WTC11 (cell line): ENCODE results near the gene TTC24. TPM values are rescaled to one million over a fixed set of nuclear protein-coding genes. Genes with fewer than 3 reads are reported as not detected.

Experiments used
- ATAC-seq: fragments of 200-7000 bp; cut with Tn5 transposase; 2 replicates; pipeline ENCODE4 v1.10.0; 2021; ENCODE audit warnings: mild to moderate bottlenecking, moderate library complexity
- CTCF ChIA-PET: fragments of 300-600 bp; sonication (Branson Sonifier 250); formaldehyde crosslinking; loops from one replicate; lab custom pipeline; 2021; ENCODE audit warnings: antibody characterized with exemption; lab: Charles Lee
- POLR2A ChIA-PET: fragments of 350-600 bp; sonication (Branson Sonifier 250); formaldehyde crosslinking; loops from one replicate; lab custom pipeline; 2021; ENCODE audit warnings: antibody characterized with exemption; lab: Charles Lee
- DNase-seq: peaks from one replicate; pipeline ENCODE4 v3.0.0; 2021; ENCODE audit warnings: low spot score
- H3K27ac Mint-ChIP-seq: 2 replicates; pipeline ENCODE4 v1.8.0; 2021; ENCODE audit warnings: mixed read lengths
- H3K27me3 Mint-ChIP-seq: 2 replicates; pipeline ENCODE4 v1.8.0; 2021; ENCODE audit warnings: low read depth, mild to moderate bottlenecking, moderate library complexity, mixed read lengths
- H3K36me3 Mint-ChIP-seq: 2 replicates; pipeline ENCODE4 v1.8.0; 2021; ENCODE audit warnings: mixed read lengths
- H3K4me1 Mint-ChIP-seq: 2 replicates; pipeline ENCODE4 v1.8.0; 2022; ENCODE audit warnings: mixed read lengths
- H3K4me3 Mint-ChIP-seq: 2 replicates; pipeline ENCODE4 v1.8.0; 2021; ENCODE audit warnings: mild to moderate bottlenecking, moderate library complexity, mixed read lengths
- H3K9me3 Mint-ChIP-seq: 2 replicates; pipeline ENCODE4 v1.8.0; 2021; ENCODE audit warnings: mixed read lengths
- CBFB ChIP-seq: sonication (generic); formaldehyde crosslinking; IDR thresholded peaks from 2 replicates; pipeline ENCODE4 v1.8.1; 2022; ENCODE audit warnings: mild to moderate bottlenecking, low read depth, missing genetic modification reagents
- CREM ChIP-seq: sonication (generic); formaldehyde crosslinking; IDR thresholded peaks from 2 replicates; pipeline ENCODE4 v1.8.1; 2022; ENCODE audit warnings: mild to moderate bottlenecking, missing genetic modification reagents, moderate library complexity
- CTCF ChIP-seq: fragments of 200-600 bp; IDR thresholded peaks from 2 replicates; pipeline ENCODE4 v1.8.0; 2022; ENCODE audit warnings: antibody characterized with exemption
- ERG ChIP-seq: fragments of 250-450 bp; sonication (Bioruptor Pico); IDR thresholded peaks from 2 replicates; pipeline ENCODE4 v1.8.0; 2021; ENCODE audit warnings: mild to moderate bottlenecking
- ETV6 ChIP-seq: sonication (generic); formaldehyde crosslinking; IDR thresholded peaks from 2 replicates; pipeline ENCODE4 v1.8.1; 2022; ENCODE audit warnings: mild to moderate bottlenecking, missing genetic modification reagents
- FOXJ3 ChIP-seq: sonication (generic); formaldehyde crosslinking; IDR thresholded peaks from 2 replicates; pipeline ENCODE4 v1.9.0; 2021; ENCODE audit warnings: missing genetic modification reagents, mild to moderate bottlenecking, borderline replicate concordance
- GRHL2 ChIP-seq: fragments of 250-450 bp; sonication (Bioruptor Pico); IDR thresholded peaks from 2 replicates; pipeline ENCODE4 v1.8.0; 2022; ENCODE audit warnings: mild to moderate bottlenecking, moderate library complexity; ENCODE audit not compliant: insufficient replicate concordance, severe bottlenecking
- GTF2I ChIP-seq: fragments of 250-450 bp; sonication (Bioruptor Pico); conservative IDR thresholded peaks from 2 replicates; pipeline ENCODE4 v1.4.0; 2021; ENCODE audit warnings: mild to moderate bottlenecking
- HMGA2 ChIP-seq: fragments of 250-450 bp; sonication (Bioruptor Pico); IDR thresholded peaks from 2 replicates; pipeline ENCODE4 v1.4.0; 2021; ENCODE audit warnings: mild to moderate bottlenecking, moderate library complexity
- IRF1 ChIP-seq: sonication (generic); formaldehyde crosslinking; IDR thresholded peaks from 2 replicates; pipeline ENCODE4 v1.8.0; 2023; ENCODE audit warnings: missing genetic modification reagents
- IRF2 ChIP-seq: sonication (generic); formaldehyde crosslinking; IDR thresholded peaks from 2 replicates; pipeline ENCODE4 v1.8.0; 2022; ENCODE audit warnings: low read depth, missing genetic modification reagents, borderline replicate concordance
- JAZF1 ChIP-seq: fragments of 250-450 bp; sonication (Bioruptor Pico); IDR thresholded peaks from 2 replicates; pipeline ENCODE4 v1.9.0; 2021; ENCODE audit warnings: moderate library complexity, mild to moderate bottlenecking, inconsistent platforms
- KAT7 ChIP-seq: sonication (generic); formaldehyde crosslinking; IDR thresholded peaks from 2 replicates; pipeline ENCODE4 v1.8.1; 2023; ENCODE audit warnings: missing genetic modification reagents, mild to moderate bottlenecking, borderline replicate concordance
- MLX ChIP-seq: sonication (generic); formaldehyde crosslinking; IDR thresholded peaks from 2 replicates; pipeline ENCODE4 v1.8.1; 2023; ENCODE audit warnings: mild to moderate bottlenecking, missing genetic modification reagents, moderate library complexity
- MYBL2 ChIP-seq: sonication (generic); formaldehyde crosslinking; IDR thresholded peaks from 2 replicates; pipeline ENCODE4 v1.8.1; 2023; ENCODE audit warnings: mild to moderate bottlenecking, moderate library complexity, missing genetic modification reagents
- NFATC4 ChIP-seq: fragments of 250-450 bp; sonication (Bioruptor Pico); IDR thresholded peaks from 2 replicates; pipeline ENCODE4 v1.9.0; 2021; ENCODE audit warnings: mild to moderate bottlenecking
- NR2C2 ChIP-seq: sonication (generic); formaldehyde crosslinking; IDR thresholded peaks from 2 replicates; pipeline ENCODE4 v1.8.0; 2022; ENCODE audit warnings: mild to moderate bottlenecking, missing genetic modification reagents
- NR3C1 ChIP-seq: sonication (generic); formaldehyde crosslinking; conservative IDR thresholded peaks from 2 replicates; pipeline ENCODE4 v1.8.1; 2023; ENCODE audit warnings: low read depth, mild to moderate bottlenecking, missing genetic modification reagents
- RELA ChIP-seq: sonication (generic); formaldehyde crosslinking; IDR thresholded peaks from 2 replicates; pipeline ENCODE4 v1.8.1; 2022; ENCODE audit warnings: missing genetic modification reagents, mild to moderate bottlenecking, borderline replicate concordance
- RORB ChIP-seq: fragments of 250-450 bp; sonication (Bioruptor Pico); IDR thresholded peaks from 2 replicates; pipeline ENCODE4 v1.9.0; 2021; ENCODE audit warnings: mild to moderate bottlenecking
- ZMAT4 ChIP-seq: fragments of 250-450 bp; sonication (Bioruptor Pico); IDR thresholded peaks from 2 replicates; pipeline ENCODE4 v1.9.0; 2021; ENCODE audit warnings: mild to moderate bottlenecking
- total RNA-seq: library from RNA; stranded (reverse); gene quantifications from 3 replicates; pipeline ENCODE4 v1.2.3, GENCODE V29; 2021
- TF ChIP-seq, protein P1 (sequence below): sonication (generic); formaldehyde crosslinking; IDR thresholded peaks from 2 replicates; pipeline ENCODE4 v1.8.0; 2022; ENCODE audit warnings: mild to moderate bottlenecking, missing genetic modification reagents
- TF ChIP-seq, protein P2 (sequence below): sonication (generic); formaldehyde crosslinking; IDR thresholded peaks from 2 replicates; pipeline ENCODE4 v1.8.0; 2022; ENCODE audit warnings: mild to moderate bottlenecking, missing genetic modification reagents
- TF ChIP-seq, protein P3 (sequence below): fragments of 250-450 bp; sonication (Bioruptor Pico); IDR thresholded peaks from 2 replicates; pipeline ENCODE4 v1.9.0; 2021; ENCODE audit warnings: mild to moderate bottlenecking

TTC24 gene
- total RNA-seq, 1 experiment from 2014 or later, result 0.20 TPM

GRCh38 chr1:156546267-156546666 lies 33.3 kb upstream of the TTC24 start:
- no peaks in the 10 kb centered on the region for H3K4me1 Mint-ChIP-seq
- H3K27me3 Mint-ChIP-seq, result no peaks in the 10 kb centered on the region
- ChIA-PET CTCF (no interaction called here), POLR2A (no interaction called here)
- no peak overlapping the region for H3K4me3 Mint-ChIP-seq
- no peaks in the 10 kb centered on the region for H3K9me3 Mint-ChIP-seq
- H3K36me3 Mint-ChIP-seq, result peaks cover 16% of the 10 kb centered on the region
- no peak for ATAC-seq
- H3K27ac Mint-ChIP-seq, result no peak overlapping the region
- TF ChIP-seq NR2C2 (CRISPR knock-in tag) (no peak), ZMAT4 (CRISPR knock-in tag) (no peak), RORB (CRISPR knock-in tag) (no peak), JAZF1 (CRISPR knock-in tag) (no peak), IRF1 (CRISPR knock-in tag) (no peak)
- TF ChIP-seq, protein P1, sequence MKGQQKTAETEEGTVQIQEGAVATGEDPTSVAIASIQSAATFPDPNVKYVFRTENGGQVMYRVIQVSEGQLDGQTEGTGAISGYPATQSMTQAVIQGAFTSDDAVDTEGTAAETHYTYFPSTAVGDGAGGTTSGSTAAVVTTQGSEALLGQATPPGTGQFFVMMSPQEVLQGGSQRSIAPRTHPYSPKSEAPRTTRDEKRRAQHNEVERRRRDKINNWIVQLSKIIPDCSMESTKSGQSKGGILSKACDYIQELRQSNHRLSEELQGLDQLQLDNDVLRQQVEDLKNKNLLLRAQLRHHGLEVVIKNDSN (CRISPR knock-in tag), result no peak
- TF ChIP-seq, protein P2, sequence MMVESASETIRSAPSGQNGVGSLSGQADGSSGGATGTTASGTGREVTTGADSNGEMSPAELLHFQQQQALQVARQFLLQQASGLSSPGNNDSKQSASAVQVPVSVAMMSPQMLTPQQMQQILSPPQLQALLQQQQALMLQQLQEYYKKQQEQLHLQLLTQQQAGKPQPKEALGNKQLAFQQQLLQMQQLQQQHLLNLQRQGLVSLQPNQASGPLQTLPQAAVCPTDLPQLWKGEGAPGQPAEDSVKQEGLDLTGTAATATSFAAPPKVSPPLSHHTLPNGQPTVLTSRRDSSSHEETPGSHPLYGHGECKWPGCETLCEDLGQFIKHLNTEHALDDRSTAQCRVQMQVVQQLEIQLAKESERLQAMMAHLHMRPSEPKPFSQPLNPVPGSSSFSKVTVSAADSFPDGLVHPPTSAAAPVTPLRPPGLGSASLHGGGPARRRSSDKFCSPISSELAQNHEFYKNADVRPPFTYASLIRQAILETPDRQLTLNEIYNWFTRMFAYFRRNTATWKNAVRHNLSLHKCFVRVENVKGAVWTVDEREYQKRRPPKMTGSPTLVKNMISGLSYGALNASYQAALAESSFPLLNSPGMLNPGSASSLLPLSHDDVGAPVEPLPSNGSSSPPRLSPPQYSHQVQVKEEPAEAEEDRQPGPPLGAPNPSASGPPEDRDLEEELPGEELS (CRISPR knock-in tag), result no peak
- no peak for DNase-seq

DNA sequence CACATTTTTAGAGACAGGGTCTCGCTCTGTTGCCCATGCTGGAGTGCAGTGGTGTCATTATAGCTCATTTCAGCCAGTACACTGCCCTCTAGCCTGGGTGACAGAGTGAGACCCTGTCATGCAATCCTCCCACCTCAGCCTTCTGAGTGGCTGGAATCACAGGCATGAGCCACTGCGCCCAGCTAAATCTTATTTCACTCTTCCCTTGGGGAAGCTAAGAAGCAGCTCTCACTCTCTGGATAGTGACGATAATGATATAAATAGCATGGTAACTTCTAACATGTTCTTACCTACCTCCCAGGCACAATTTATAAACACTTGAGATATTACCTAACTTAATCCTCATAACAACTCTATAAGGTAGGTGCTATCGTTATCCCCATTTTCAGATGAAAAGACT lies 32.1 kb upstream of the TTC24 start:
- CTCF ChIA-PET, result no interaction called here
- Mint-ChIP-seq H3K4me3 (no peak overlapping the region), H3K27ac (no peak overlapping the region), H3K27me3 (no peaks in the 10 kb centered on the region), H3K9me3 (no peaks in the 10 kb centered on the region), H3K4me1 (no peaks in the 10 kb centered on the region), H3K36me3 (peaks cover 15% of the 10 kb centered on the region)
- POLR2A ChIA-PET, result no interaction called here
- ATAC-seq (no peak), DNase-seq (no peak)
- TF ChIP-seq JAZF1 (CRISPR knock-in tag) (no peak), CREM (CRISPR knock-in tag) (no peak), CTCF (no peak), GTF2I (CRISPR knock-in tag) (no peak), CBFB (CRISPR knock-in tag) (no peak), ERG (CRISPR knock-in tag) (no peak), NFATC4 (no peak), MYBL2 (CRISPR knock-in tag) (no peak), GRHL2 (no peak), RELA (CRISPR knock-in tag) (no peak)

DNA sequence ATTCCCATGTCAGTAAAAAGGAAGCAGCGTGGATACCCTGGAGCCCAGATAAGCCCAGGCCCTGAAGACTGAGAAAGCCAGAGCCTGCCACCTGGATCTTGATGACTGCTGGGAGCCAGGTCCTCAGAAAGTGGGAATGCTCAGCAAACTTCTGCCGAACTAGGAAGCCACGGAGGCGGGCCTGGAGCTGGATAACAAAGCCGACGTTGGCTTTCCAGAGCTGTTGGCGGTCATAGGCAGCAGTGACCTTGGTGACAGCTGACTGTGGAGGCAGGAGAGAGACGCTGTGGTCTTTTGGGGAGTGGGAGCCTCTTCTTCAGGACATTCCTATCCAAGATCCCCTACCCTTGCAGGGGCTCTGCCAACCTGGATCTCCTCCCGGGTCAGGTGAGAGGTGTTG lies 31.5 kb upstream of the TTC24 start:
- ATAC-seq, result no peak
- Mint-ChIP-seq H3K9me3 (no peaks in the 10 kb centered on the region), H3K27ac (no peak overlapping the region), H3K4me3 (no peak overlapping the region), H3K27me3 (no peaks in the 10 kb centered on the region), H3K36me3 (peaks cover 14% of the 10 kb centered on the region), H3K4me1 (no peaks in the 10 kb centered on the region)
- CTCF ChIA-PET, result interaction anchor here (0.6 kb wide), 1 partner anchor 162 kb away, joined by 3 read pairs; no protein-coding TSS in a partner anchor
- DNase-seq, result no peak
- POLR2A ChIA-PET, result no interaction called here
- TF ChIP-seq FOXJ3 (CRISPR knock-in tag) (no peak), KAT7 (no peak), HMGA2 (no peak), ETV6 (CRISPR knock-in tag) (no peak), IRF2 (no peak), NR3C1 (CRISPR knock-in tag) (no peak), MLX (no peak)
- TF ChIP-seq, protein P3, sequence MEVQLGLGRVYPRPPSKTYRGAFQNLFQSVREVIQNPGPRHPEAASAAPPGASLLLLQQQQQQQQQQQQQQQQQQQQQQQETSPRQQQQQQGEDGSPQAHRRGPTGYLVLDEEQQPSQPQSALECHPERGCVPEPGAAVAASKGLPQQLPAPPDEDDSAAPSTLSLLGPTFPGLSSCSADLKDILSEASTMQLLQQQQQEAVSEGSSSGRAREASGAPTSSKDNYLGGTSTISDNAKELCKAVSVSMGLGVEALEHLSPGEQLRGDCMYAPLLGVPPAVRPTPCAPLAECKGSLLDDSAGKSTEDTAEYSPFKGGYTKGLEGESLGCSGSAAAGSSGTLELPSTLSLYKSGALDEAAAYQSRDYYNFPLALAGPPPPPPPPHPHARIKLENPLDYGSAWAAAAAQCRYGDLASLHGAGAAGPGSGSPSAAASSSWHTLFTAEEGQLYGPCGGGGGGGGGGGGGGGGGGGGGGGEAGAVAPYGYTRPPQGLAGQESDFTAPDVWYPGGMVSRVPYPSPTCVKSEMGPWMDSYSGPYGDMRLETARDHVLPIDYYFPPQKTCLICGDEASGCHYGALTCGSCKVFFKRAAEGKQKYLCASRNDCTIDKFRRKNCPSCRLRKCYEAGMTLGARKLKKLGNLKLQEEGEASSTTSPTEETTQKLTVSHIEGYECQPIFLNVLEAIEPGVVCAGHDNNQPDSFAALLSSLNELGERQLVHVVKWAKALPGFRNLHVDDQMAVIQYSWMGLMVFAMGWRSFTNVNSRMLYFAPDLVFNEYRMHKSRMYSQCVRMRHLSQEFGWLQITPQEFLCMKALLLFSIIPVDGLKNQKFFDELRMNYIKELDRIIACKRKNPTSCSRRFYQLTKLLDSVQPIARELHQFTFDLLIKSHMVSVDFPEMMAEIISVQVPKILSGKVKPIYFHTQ, result no peak
